Lung (tissue), 12 donors: ENCODE results near the gene TTLL1. TPM values are rescaled to one million over a fixed set of nuclear protein-coding genes. Genes with fewer than 3 reads are reported as not detected.

Source experiments
- ATAC-seq: fragments of 200-7000 bp; cut with Tn5 transposase; one replicate; pipeline ENCODE4 v1.9.1; 2020; ENCODE audit warnings: moderate number of reproducible peaks; ENCODE audit not compliant: insufficient read depth, low FRiP score
- DNase-seq, 3 donors: peaks; one replicate each; pipeline ENCODE4 v3.0.0-alpha.2; 2013 to 2017
- H3K27ac ChIP-seq, 2 donors: one replicate each; pipeline ENCODE4 v1.5.1; 2013; ENCODE audit warnings: mild to moderate bottlenecking in 2 of 2, moderate library complexity in 2 of 2, control low read depth in 1 of 2, inconsistent platforms in 1 of 2, low read depth in 1 of 2, low read length in 1 of 2
- H3K27me3 ChIP-seq, 3 donors: one replicate each; pipeline ENCODE4 v1.5.1; 2013; ENCODE audit warnings: low read length in 2 of 3; ENCODE audit not compliant: control insufficient read depth in 3 of 3, insufficient read depth in 3 of 3
- H3K36me3 ChIP-seq, 4 donors: one replicate each; pipeline ENCODE4 v1.5.1; 2013; ENCODE audit warnings: low read length in 4 of 4, mild to moderate bottlenecking in 1 of 4, moderate library complexity in 1 of 4; ENCODE audit not compliant: control insufficient read depth in 4 of 4, insufficient read depth in 4 of 4
- H3K4me1 ChIP-seq, 5 donors: one replicate each; pipeline ENCODE4 v1.5.1; 2013; ENCODE audit warnings: low read length in 5 of 5, mild to moderate bottlenecking in 2 of 5, moderate library complexity in 1 of 5; ENCODE audit not compliant: control insufficient read depth in 5 of 5, insufficient read depth in 5 of 5
- H3K4me3 ChIP-seq: one replicate; pipeline ENCODE4 v1.5.1; 2013; ENCODE audit warnings: mild to moderate bottlenecking, control low read depth, moderate library complexity
- H3K9ac ChIP-seq, 2 donors: one replicate each; pipeline ENCODE4 v1.5.1; 2013; ENCODE audit warnings: low read length in 2 of 2, control low read depth in 1 of 2; ENCODE audit not compliant: insufficient read depth in 1 of 2
- H3K9me3 ChIP-seq, 4 donors: one replicate each; pipeline ENCODE4 v1.5.1; 2013; ENCODE audit warnings: low read length in 3 of 4, mild to moderate bottlenecking in 1 of 4, moderate library complexity in 1 of 4; ENCODE audit not compliant: control insufficient read depth in 4 of 4, insufficient read depth in 3 of 4
- WGBS, 2 donors: extraction: QIAGEN DNeasy Blood & Tissue Kit; methylation state at CpG; one replicate each; pipeline ENCODE4 v1.1.7; 2013; 5-methylcytosine and 5-hydroxymethylcytosine counted together
- polyA plus RNA-seq, 2 donors: library from polyadenylated mRNA; stranded (reverse); fragments of 200-250 nt; gene quantifications; one replicate each; pipeline ENCODE4 v1.2.1, GENCODE V29; 2013
- total RNA-seq, 2 donors: library from RNA; depleted of rRNA in 1 of 2; stranded (reverse); fragments of >200 nt in 1 of 2; gene quantifications; one replicate each; pipeline ENCODE4 v1.2.1, GENCODE V29; 2014 to 2021
- TF ChIP-seq, protein P1 (sequence below): IDR thresholded peaks from 2 replicates; pipeline ENCODE4 v1.5.1; 2012; ENCODE audit warnings: mild to moderate bottlenecking; ENCODE audit errors: control extremely low read depth, extremely low read depth
- donor health status: control.
- donor health status: control.
- donor health status: Bipolar disorder and iron deficiency.
- donor health status: healthy.
- donor health status: DM: yes; HTN: yes; CAD: no.

The TTLL1 gene
- total and polyA plus RNA-seq, 4 donors, result 3.8 to 8.0 (median 5.6) TPM

DNA sequence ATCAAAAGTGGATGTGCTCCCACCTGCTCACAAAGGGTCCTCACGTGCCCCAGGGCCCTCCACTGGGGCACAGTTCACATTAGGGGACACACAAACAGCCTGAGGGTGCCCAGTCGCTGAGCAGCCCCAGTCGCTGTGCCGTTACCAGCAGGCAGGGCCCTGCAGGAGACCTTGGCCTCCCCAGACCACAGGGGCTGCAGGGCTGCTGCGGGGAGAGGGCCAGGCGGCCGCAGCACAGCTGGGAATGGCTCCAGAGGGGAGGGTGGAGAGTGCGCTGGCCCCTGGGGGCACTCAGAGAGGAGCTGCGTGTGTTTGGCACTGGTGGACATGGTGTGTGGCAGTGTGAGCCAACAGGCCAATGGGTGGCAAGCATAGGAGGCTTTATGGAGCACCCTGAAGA lies 53.9 kb downstream of the TTLL1 start:
- Histone ChIP-seq H3K4me1 (no peaks in the 10 kb centered on the region), H3K9ac (no peak overlapping the region), H3K36me3 (no peaks in the 10 kb centered on the region), H3K9me3 (peaks cover 0 to 2% (median 0%) of the 10 kb centered on the region in 4 donors), H3K4me3 (no peak overlapping the region), H3K27ac (no peak overlapping the region), H3K27me3 (no peaks in the 10 kb centered on the region)
- no peak for ATAC-seq
- no peak for DNase-seq
- TF ChIP-seq, protein P1, sequence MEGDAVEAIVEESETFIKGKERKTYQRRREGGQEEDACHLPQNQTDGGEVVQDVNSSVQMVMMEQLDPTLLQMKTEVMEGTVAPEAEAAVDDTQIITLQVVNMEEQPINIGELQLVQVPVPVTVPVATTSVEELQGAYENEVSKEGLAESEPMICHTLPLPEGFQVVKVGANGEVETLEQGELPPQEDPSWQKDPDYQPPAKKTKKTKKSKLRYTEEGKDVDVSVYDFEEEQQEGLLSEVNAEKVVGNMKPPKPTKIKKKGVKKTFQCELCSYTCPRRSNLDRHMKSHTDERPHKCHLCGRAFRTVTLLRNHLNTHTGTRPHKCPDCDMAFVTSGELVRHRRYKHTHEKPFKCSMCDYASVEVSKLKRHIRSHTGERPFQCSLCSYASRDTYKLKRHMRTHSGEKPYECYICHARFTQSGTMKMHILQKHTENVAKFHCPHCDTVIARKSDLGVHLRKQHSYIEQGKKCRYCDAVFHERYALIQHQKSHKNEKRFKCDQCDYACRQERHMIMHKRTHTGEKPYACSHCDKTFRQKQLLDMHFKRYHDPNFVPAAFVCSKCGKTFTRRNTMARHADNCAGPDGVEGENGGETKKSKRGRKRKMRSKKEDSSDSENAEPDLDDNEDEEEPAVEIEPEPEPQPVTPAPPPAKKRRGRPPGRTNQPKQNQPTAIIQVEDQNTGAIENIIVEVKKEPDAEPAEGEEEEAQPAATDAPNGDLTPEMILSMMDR, result no peak
- WGBS, 2 donors, result 91 to 92% methylated on average over 9 of the region's 9 CpGs

DNA sequence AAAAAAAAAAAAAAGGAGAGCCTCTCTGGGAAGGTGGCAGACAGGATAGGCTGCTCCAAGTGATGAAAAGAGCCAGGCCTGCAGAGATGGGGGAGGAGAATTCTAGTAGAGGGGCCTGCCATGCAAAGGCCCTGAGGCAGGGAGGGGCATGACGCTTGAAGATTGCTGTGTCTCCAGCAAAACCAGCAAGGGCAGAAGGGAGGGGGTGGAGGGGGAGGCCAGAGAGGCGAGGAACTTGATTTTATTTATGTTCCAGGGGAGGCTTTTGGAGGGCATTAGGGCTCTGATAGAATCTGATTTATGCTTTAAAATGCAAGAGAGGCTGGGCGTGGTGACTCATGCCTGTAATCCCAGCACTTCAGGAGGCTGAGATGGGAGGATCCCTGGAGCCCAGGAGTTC lies 57.6 kb downstream of the TTLL1 start:
- 97% methylated on average over 3 of the region's 3 CpGs for WGBS, 2 donors
- no peak for DNase-seq
- Histone ChIP-seq H3K4me3 (no peak overlapping the region), H3K4me1 (peaks cover 0 to 4% (median 0%) of the 10 kb centered on the region in 5 donors), H3K27me3 (no peaks in the 10 kb centered on the region), H3K36me3 (no peaks in the 10 kb centered on the region), H3K9me3 (peaks cover 0 to 2% (median 0%) of the 10 kb centered on the region in 4 donors), H3K9ac (no peak overlapping the region), H3K27ac (no peak overlapping the region)
- TF ChIP-seq, protein P1, result no peak
- ATAC-seq, result no peak

DNA sequence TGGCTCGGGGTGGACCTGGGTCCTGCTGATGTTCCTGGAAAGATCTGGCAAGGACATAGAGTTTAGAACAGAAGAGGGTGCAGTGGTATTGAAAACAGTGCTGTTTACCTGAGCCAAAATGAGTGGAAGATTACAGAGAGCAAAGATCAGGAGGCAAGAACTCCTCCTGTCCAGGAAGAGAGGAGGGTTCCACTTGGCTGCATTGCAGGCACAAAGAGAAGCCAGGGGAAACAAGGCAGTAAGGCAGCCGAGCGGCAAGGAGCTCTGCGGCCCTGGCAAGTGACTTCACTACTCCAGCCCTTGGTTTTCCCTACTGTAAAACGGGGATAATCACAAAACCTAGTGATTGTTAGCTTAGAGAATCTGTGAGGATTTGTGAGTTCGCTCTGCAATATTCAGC lies 70.6 kb downstream of the TTLL1 start:
- DNase-seq (no peak), ATAC-seq (no peak)
- Histone ChIP-seq H3K36me3 (no peaks in the 10 kb centered on the region), H3K4me3 (no peak overlapping the region), H3K4me1 (peaks cover 0 to 10% (median 5%) of the 10 kb centered on the region in 5 donors), H3K9ac (no peak overlapping the region), H3K27ac (peak overlapping the region in 1 of 2 donors; percentile 39), H3K9me3 (no peaks in the 10 kb centered on the region), H3K27me3 (no peaks in the 10 kb centered on the region)
- 81 to 85% methylated on average over 6 of the region's 6 CpGs for WGBS, 2 donors
- TF ChIP-seq, protein P1, result no peak
